HAP-1 (cell line): ENCODE data around the gene HEATR5B.

Experiments
- DNase-seq, 2 experiments: peaks; one replicate each; pipeline ENCODE4 v3.0.0-alpha.2; 2016 to 2020; ENCODE audit warnings: low spot score in 2 of 2
- H3K27me3 ChIP-seq: fragments of 250-450 bp; sonication (Bioruptor Pico); 2 replicates; pipeline ENCODE4 v1.5.1; 2020; ENCODE audit warnings: low read depth, mild to moderate bottlenecking, moderate library complexity
- H3K36me3 ChIP-seq: fragments of 250-450 bp; sonication (Bioruptor Pico); replicated peaks from 2 replicates; pipeline ENCODE4 v1.5.1; 2020; ENCODE audit warnings: mild to moderate bottlenecking
- H3K4me1 ChIP-seq: fragments of 250-450 bp; sonication (Bioruptor Pico); 2 replicates; pipeline ENCODE4 v1.5.1; 2020; ENCODE audit warnings: mild to moderate bottlenecking
- H3K4me3 ChIP-seq: fragments of 250-450 bp; sonication (Bioruptor Pico); 2 replicates; pipeline ENCODE4 v1.5.1; 2020; ENCODE audit warnings: mild to moderate bottlenecking, moderate library complexity
- H3K9me3 ChIP-seq: fragments of 250-450 bp; sonication (Bioruptor Pico); 2 replicates; pipeline ENCODE4 v1.5.1; 2020; ENCODE audit warnings: mild to moderate bottlenecking, moderate library complexity
- in situ Hi-C: fragments of 300-500 bp; cut with MboI; formaldehyde crosslinking; loops from 3 replicates; pipeline ENCODE4 v1.14.3; 2020; ENCODE audit warnings: low sequenced_read_pairs, inconsistent platforms, mixed read lengths

The HEATR5B gene

DNA sequence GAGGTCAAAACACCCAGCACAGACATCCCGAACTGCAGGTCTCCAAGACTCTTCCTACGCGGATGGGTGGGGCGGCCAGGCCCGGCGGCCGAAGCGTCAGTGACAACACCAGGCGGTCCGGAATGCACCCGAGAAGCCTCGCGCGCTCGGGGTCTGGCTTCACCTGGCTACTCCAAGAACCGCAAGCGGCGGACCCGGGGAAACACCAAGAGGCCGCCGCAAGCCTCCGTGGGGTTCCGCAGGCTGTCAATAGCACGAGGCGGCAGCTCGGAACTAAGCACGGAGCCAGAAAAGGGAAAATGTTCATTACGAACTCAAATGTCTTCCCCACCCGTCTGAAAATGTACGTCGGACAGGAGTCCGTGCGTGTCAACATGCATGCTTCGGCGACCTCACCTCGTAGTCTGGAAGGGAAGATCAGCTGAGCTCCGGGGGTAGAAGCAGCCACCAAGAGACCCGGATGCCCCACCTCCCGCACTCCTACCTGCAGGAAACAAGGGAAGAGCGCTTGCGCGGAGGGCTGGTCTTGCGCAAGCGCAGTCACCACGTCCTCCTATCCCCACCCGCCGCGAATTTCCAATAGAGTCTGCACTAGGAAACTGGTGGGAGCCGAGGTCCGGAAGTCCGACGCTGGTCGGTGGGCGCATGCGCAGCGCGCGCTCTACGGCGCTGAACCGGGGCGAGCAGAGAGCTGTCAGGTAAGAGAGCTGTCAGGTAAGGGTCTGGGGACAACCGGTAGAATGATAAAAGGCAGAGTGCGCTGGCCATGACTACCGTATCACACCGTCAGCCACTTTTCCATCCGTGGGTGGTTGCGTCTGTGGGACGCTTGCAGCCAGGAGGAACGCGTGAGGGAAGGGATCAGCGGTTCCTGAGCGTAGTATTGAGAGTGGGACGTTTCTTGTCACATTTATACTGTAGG lies at the start of gene HEATR5B, which contains the start of gene GPATCH11:
Gene HEATR5B (minus strand): TSS at position 500 of the 922 bp plus-strand sequence. CDS start 958 bp downstream, outside the sequence.
Gene GPATCH11 (plus strand): TSS at position 646 of the 922 bp plus-strand sequence. CDS start 3,864 bp downstream, outside the sequence.
- H3K4me3 ChIP-seq = peak within 1 kb of the TSS; percentile 84
- H3K36me3 ChIP-seq = peaks cover 9% of the 10 kb centered on the region; the same call in 1 of the 2 replicates
- H3K27me3 ChIP-seq = no peaks in the 10 kb centered on the region
- peaks cover 12% of the 10 kb centered on the region for H3K4me1 ChIP-seq
- no peaks in the 10 kb centered on the region for H3K9me3 ChIP-seq
- DNase-seq = peak; percentile 97 to 98
- in situ Hi-C loops = no loop called here

DNA sequence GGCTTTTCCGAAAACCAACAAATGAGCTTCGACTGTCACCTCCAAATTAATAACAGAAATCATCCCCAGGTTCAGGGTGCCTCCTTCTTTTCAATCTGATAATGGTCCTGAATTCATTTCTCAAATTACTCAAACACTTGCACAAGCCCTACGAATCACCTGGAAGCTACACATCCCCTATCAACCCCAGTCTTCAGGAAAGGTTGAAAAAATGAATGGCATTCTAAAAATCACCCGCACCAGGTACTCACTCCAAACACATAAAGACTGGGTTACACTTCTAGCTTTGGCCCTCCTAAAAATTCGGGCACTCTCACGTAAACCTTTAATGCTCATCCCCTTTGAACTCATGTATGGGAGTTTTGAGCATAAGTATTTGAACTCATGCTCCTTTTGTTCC lies 48.7 kb upstream of the HEATR5B start:
- no peaks in the 10 kb centered on the region for H3K27me3 ChIP-seq
- peaks cover 59% of the 10 kb centered on the region for H3K36me3 ChIP-seq
- no peaks in the 10 kb centered on the region for H3K9me3 ChIP-seq
- in situ Hi-C loops = no loop called here
- no peaks in the 10 kb centered on the region for H3K4me1 ChIP-seq
- no peak for DNase-seq
- H3K4me3 ChIP-seq = no peak overlapping the region

DNA sequence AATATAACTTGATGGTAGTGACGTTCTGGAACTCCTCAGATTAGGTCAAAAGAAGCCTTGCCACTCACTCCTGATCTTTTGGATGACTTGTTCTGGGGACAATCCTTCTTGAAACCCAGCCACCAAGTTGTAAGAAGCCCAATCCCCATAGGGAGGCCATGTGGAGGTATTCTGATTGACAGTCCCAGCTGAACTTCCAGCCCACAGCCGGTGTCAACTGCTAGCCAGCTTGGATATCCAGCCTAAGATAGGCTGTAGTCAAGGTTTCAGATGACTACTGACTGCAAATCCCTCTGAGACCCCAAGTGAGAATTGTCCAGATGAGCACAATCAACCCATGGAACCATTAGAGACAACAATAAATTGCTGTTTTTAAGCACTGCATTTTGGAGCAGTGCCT lies 41.2 kb upstream of the HEATR5B start:
- DNase-seq = no peak
- Histone ChIP-seq H3K9me3 (no peaks in the 10 kb centered on the region), H3K36me3 (peaks cover 35% of the 10 kb centered on the region), H3K4me1 (no peaks in the 10 kb centered on the region), H3K4me3 (no peak overlapping the region), H3K27me3 (no peaks in the 10 kb centered on the region)
- in situ Hi-C loops = no loop called here

DNA sequence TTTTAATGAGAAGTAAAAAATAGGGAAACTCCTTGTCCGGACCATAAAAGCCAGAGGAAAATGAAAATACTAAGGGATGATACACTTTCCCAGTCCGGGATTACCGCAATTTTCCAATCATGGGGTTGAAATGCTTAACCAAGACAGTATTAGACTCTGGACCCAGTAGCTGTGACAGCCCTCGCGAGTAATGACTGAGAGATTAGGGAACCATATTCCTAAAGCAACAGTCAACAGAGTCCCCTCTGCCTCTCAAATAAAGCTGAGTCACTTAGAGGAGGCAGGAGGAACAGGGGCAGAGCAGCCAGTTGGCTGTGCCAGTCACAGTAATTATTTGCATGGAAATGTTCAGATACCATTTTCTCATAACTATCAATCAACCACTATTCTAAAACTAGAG lies 35.0 kb upstream of the HEATR5B start:
- Histone ChIP-seq H3K4me1 (no peaks in the 10 kb centered on the region), H3K36me3 (peaks cover 13% of the 10 kb centered on the region), H3K4me3 (no peak overlapping the region), H3K27me3 (no peaks in the 10 kb centered on the region), H3K9me3 (no peaks in the 10 kb centered on the region)
- DNase-seq = no peak
- in situ Hi-C loops = no loop called here

DNA sequence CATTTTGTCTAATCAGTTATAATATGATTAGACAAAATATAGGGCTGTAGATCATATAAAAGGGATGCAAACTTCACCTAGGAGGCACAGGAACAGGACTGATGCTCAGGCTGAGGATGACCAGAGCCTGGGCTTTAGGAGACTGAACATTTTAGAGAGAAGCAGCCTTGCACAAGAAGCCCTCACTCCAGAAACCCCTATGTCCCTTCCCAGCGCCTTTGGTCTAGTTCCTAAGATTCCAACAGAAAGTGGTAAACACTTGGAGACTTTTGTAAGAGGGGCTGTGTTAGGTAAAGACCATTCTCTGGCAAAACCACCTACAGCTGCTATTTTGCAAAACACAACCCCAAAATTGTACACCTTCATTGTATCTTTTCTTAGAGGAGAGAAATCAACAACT lies 33.4 kb upstream of the HEATR5B start:
- in situ Hi-C loops = no loop called here
- DNase-seq = no peak
- Histone ChIP-seq H3K36me3 (peaks cover 12% of the 10 kb centered on the region), H3K9me3 (no peaks in the 10 kb centered on the region), H3K4me1 (no peaks in the 10 kb centered on the region), H3K4me3 (no peak overlapping the region), H3K27me3 (no peaks in the 10 kb centered on the region)

- H3K4me3 ChIP-seq = no peak overlapping the region
- no peaks in the 10 kb centered on the region for H3K27me3 ChIP-seq
- in situ Hi-C loops = no loop called here
- no peak for DNase-seq
- no peaks in the 10 kb centered on the region for H3K9me3 ChIP-seq
- peaks cover 21% of the 10 kb centered on the region for H3K36me3 ChIP-seq
- no peaks in the 10 kb centered on the region for H3K4me1 ChIP-seq
These were observed 27.8 kb upstream of the HEATR5B start for GRCh38 chr2:37111958-37112357.

DNA sequence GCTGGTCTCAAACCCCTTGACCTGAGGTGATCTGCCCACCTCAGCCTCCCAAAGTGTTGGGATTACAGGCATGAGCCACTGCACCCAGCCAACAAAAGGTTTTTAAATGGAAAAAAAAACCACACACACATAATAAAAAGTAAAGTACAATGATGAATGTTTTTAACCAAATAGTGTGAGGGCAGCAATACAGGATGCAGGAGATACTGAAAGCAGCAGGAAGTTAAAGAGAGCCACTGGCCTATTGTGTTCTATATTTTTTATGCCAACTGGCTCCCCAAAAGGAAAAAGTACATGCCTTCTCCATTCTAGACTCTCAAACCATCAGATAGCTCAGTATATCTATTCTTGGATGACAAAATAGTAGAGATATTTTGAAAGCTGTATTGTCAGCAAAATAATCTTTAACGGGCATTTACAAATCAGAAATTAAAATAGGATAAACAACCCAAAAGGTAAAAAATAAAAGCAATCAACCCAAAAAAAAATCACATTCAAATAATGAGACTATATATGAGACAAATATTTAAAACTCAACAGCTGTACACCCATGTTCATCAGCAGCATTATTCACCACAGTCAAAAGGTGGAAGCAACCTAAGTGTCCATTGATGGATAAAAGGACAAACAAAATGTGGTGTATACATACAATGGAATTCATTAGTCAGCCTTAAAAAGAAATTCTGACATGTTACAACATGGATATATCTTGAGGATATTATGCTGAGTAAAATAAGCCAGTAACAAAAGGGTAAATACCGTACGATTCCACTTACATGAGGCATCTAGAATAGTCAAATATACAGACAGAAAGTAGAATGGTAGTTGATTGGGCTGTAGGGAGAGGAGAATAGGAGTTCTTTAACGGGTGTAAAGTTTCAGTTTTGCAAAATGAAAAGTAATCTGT lies 26.4 kb upstream of the HEATR5B start:
- peaks cover 30% of the 10 kb centered on the region for H3K36me3 ChIP-seq
- H3K4me1 ChIP-seq = no peaks in the 10 kb centered on the region
- H3K9me3 ChIP-seq = no peaks in the 10 kb centered on the region
- H3K4me3 ChIP-seq = no peak overlapping the region
- no peaks in the 10 kb centered on the region for H3K27me3 ChIP-seq
- in situ Hi-C loops = no loop called here
- no peak for DNase-seq

- no peak for DNase-seq
- no peak overlapping the region for H3K4me3 ChIP-seq
- H3K27me3 ChIP-seq = no peaks in the 10 kb centered on the region
- no peaks in the 10 kb centered on the region for H3K4me1 ChIP-seq
- in situ Hi-C loops = no loop called here
- peaks cover 30% of the 10 kb centered on the region for H3K36me3 ChIP-seq
- H3K9me3 ChIP-seq = no peaks in the 10 kb centered on the region
These were observed 25.4 kb upstream of the HEATR5B start for GRCh38 chr2:37109523-37109922.

- no peaks in the 10 kb centered on the region for H3K4me1 ChIP-seq
- no peaks in the 10 kb centered on the region for H3K9me3 ChIP-seq
- no peak overlapping the region for H3K4me3 ChIP-seq
- no peaks in the 10 kb centered on the region for H3K27me3 ChIP-seq
- DNase-seq = no peak
- H3K36me3 ChIP-seq = peaks cover 33% of the 10 kb centered on the region
- in situ Hi-C loops = no loop called here
These were observed 21.0 kb upstream of the HEATR5B start for GRCh38 chr2:37105150-37105549.

DNA sequence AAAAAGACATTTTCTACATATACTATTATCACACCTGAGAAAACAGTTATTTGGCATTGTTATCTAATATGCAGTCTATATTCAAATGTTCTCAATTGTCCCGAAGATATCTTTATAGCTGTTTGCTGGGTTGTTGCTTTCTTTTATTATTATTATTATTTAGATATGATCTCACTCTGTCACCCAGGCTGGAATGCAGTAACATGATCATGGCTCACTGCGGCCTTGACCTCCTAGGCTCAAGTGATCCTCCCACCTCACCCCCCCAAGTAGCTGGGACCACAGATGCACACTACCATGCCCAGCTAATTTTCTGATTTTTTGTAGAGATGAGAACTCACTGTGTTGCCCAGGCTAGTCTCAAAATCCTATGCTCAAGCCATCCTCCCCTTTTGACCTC lies 20.0 kb upstream of the HEATR5B start:
- in situ Hi-C loops = no loop called here
- no peaks in the 10 kb centered on the region for H3K27me3 ChIP-seq
- no peak for DNase-seq
- H3K36me3 ChIP-seq = peaks cover 35% of the 10 kb centered on the region
- no peak overlapping the region for H3K4me3 ChIP-seq
- H3K9me3 ChIP-seq = no peaks in the 10 kb centered on the region
- H3K4me1 ChIP-seq = no peaks in the 10 kb centered on the region

- no peaks in the 10 kb centered on the region for H3K4me1 ChIP-seq
- peaks cover 25% of the 10 kb centered on the region for H3K36me3 ChIP-seq
- DNase-seq = no peak
- in situ Hi-C loops = no loop called here
- H3K9me3 ChIP-seq = no peaks in the 10 kb centered on the region
- no peaks in the 10 kb centered on the region for H3K27me3 ChIP-seq
- H3K4me3 ChIP-seq = no peak overlapping the region
These were observed 18.4 kb upstream of the HEATR5B start for GRCh38 chr2:37102588-37102987.

GRCh38 chr2:37100054-37100453 lies 15.9 kb upstream of the HEATR5B start:
- no peak for DNase-seq
- H3K36me3 ChIP-seq = peaks cover 22% of the 10 kb centered on the region
- no peaks in the 10 kb centered on the region for H3K4me1 ChIP-seq
- no peaks in the 10 kb centered on the region for H3K9me3 ChIP-seq
- H3K4me3 ChIP-seq = no peak overlapping the region
- in situ Hi-C loops = no loop called here
- H3K27me3 ChIP-seq = no peaks in the 10 kb centered on the region

DNA sequence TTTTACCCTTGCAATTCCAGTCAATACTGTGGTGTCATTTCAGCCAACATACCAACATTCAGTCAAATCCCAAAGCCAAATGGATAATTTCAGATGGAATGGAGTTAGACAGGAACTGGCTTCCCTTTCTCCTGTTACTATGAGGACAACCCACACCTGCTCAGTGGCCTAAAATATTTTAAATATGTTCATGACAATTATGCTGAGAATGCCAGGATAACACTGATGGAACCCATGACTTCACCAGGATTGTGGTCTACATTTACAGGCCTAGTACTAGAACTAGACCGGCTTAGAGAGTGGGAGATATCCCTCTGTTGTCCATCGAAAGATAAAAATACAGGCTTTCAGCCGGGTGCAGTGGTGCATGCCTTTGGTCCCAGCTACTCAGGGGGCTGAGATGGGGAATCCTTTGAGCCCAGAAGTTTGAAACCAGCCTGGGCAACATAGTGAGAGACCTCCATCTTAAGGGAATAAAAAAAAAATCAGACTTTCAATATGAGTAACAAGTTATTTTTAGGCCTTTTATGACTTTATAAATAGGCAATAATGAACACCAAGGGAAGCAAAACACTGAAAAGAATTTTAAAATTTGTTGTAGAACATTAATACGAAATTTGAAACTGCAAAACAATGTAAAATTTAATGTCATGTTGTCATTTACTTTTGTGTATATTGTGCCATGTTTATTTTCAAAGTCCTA lies 14.4 kb upstream of the HEATR5B start:
- no peaks in the 10 kb centered on the region for H3K9me3 ChIP-seq
- DNase-seq = no peak
- H3K27me3 ChIP-seq = no peaks in the 10 kb centered on the region
- no peaks in the 10 kb centered on the region for H3K4me1 ChIP-seq
- H3K4me3 ChIP-seq = no peak overlapping the region
- H3K36me3 ChIP-seq = peaks cover 31% of the 10 kb centered on the region
- in situ Hi-C loops = no loop called here
